Measurements from ENCODE around the gene FGD6.

The FGD6 gene

DNA sequence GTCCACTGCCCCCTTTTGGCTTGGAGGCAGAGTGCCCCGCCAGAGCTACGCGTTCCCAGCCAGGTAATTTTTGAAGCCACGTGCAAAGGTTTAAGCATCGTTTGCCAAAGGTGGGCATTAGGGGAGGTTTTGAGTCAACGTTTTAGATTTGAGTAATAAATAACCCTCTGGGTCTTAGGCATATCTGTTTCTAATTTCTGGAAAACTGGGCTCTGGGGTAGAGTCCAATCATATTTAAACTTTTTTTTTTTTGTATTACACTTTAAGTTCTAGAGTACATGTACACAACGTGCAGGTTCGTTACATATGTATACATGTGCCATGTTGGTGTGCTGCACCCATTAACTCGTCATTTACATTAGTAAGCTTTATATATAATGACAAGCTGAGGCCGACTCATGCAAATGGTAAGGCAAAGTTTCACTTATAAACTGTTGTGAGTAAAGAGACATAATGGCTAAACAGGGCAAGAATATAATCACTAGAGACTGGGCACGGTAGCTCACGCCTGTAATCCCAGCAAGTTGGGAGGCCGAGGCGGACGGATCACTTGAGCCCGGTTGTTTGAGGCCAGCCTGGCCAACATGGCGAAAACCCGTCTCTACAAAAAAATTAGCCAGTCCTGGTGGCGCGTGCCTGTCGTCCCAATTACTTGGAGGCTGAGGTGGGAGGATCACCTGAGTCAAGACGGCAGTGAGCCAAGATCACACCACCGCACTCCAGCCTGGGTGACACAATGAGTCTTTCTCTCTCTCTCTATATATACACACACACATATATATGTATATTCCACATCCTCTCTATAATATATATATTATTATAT, 143.4 kb downstream of the FGD6 start:
- ChIA-PET CTCF (interaction anchor here (0.6 to 1.3 kb wide), 6 partner anchors 9 to 259 kb away, joined by 3 to 12 read pairs (median 5); no protein-coding TSS in a partner anchor), POLR2A (interaction anchor here (0.9 to 1.8 kb wide), 4 partner anchors 11 to 400 kb away, joined by 3 to 10 read pairs (median 7); partner anchors contain the start of genes FGD6, METAP2, NDUFA12 and VEZT)
- no peak for DNase-seq (ENCODE audit: extremely low spot score)
- no peak for TF ChIP-seq PKNOX1 (IDR thresholded peaks at IDR 0.05)
- TF ChIP-seq L3MBTL2 (conservative IDR thresholded peaks at IDR 0.05), result peak; percentile 79
- TF ChIP-seq LEF1 (IDR thresholded peaks at IDR 0.05; ENCODE audit: borderline replicate concordance), result no peak
- TF ChIP-seq FOXK2 (IDR thresholded peaks at IDR 0.05), result no peak

GRCh38 chr12:95072900-95073697, 144.2 kb downstream of the FGD6 start, which contains the start of gene NR2C1:
Gene NR2C1, minus strand, starts transcription at chr12:95073618. Its CDS starts 6,234 bp downstream, at chr12:95067384.
- ChIA-PET CTCF (interaction anchor here (0.6 to 1.3 kb wide), 7 partner anchors 10 to 466 kb away, joined by 3 to 12 read pairs (median 4); no protein-coding TSS in a partner anchor), POLR2A (interaction anchor here (0.9 to 1.8 kb wide), 5 partner anchors 12 to 401 kb away, joined by 3 to 10 read pairs (median 5); partner anchors contain the start of genes FGD6, METAP2, NDUFA12 and VEZT)
- DNase-seq (ENCODE audit: extremely low spot score), result peak; percentile 98
- TF ChIP-seq NFRKB (IDR thresholded peaks at IDR 0.05), result no peak
- no peak for TF ChIP-seq ELF4 (IDR thresholded peaks at IDR 0.05)
- no peak for TF ChIP-seq CTBP1 (IDR thresholded peaks at IDR 0.05; ENCODE audit: borderline replicate concordance)
- no peak for TF ChIP-seq FOXA1 (IDR thresholded peaks at IDR 0.05)
- no peak for TF ChIP-seq ZNF384 (IDR thresholded peaks at IDR 0.05)
- no peak for TF ChIP-seq SUZ12 (IDR thresholded peaks at IDR 0.05)
- no peak for TF ChIP-seq TARDBP (IDR thresholded peaks at IDR 0.05)
- no peak for TF ChIP-seq SP1 (IDR thresholded peaks at IDR 0.05)

DNA sequence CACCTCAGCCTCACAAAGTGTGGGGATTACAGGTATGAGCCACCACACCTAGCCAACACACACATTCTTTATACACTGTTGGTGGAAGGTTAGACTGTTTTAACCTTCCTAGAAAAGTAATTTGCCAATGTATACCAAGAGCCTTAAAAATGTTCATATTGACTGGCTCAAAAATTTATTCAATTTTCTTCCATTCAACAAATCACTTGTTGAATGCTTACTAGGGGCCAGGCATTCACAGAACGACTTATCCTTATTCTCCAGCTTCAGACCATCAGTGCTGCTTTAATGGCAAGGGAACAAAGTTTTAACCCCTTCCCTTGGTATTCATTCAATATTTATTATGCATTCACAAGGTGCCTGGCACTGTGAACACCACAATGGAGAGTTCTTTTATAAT, 146.9 kb downstream of the FGD6 start:
- no peak for DNase-seq (ENCODE audit: extremely low spot score)
- ChIA-PET POLR2A (no interaction called here), CTCF (no interaction called here)

GRCh38 chr12:95066091-95066855, 151.0 kb downstream of the FGD6 start:
- CTCF ChIA-PET, result interaction anchor here (0.6 kb wide), 1 partner anchor 164 kb away, joined by 3 read pairs; no protein-coding TSS in a partner anchor
- POLR2A ChIA-PET, result no interaction called here
- DNase-seq (ENCODE audit: extremely low spot score), result no peak

More for the DNA sequence above, 146.9 kb downstream of the FGD6 start:
- TF ChIP-seq HDGF (IDR thresholded peaks at IDR 0.05; ENCODE audit: borderline replicate concordance) (no peak), BHLHE40 (IDR thresholded peaks at IDR 0.05; ENCODE audit: borderline replicate concordance) (no peak), PKNOX1 (IDR thresholded peaks at IDR 0.05) (no peak)

GRCh38 chr12:95060951-95061350, 156.3 kb downstream of the FGD6 start:
- no peak for DNase-seq (ENCODE audit: extremely low spot score)
- ChIA-PET POLR2A (no interaction called here), CTCF (no interaction called here)
- TF ChIP-seq SP1 (IDR thresholded peaks at IDR 0.05) (no peak), CTBP1 (IDR thresholded peaks at IDR 0.05; ENCODE audit: borderline replicate concordance) (no peak), BHLHE40 (IDR thresholded peaks at IDR 0.05; ENCODE audit: borderline replicate concordance) (no peak), ELF4 (IDR thresholded peaks at IDR 0.05) (no peak), HDGF (IDR thresholded peaks at IDR 0.05; ENCODE audit: borderline replicate concordance) (no peak), ZNF384 (IDR thresholded peaks at IDR 0.05) (no peak), FOXA1 (IDR thresholded peaks at IDR 0.05) (no peak), NFRKB (IDR thresholded peaks at IDR 0.05) (no peak), FOXM1 (IDR thresholded peaks at IDR 0.05; ENCODE audit: borderline replicate concordance) (no peak), PKNOX1 (IDR thresholded peaks at IDR 0.05) (no peak)

More at GRCh38 chr12:95066091-95066855, 151.0 kb downstream of the FGD6 start:
- TF ChIP-seq ARNT (IDR thresholded peaks at IDR 0.05), result no peak
- no peak for TF ChIP-seq SP1 (IDR thresholded peaks at IDR 0.05)
- no peak for TF ChIP-seq SUZ12 (IDR thresholded peaks at IDR 0.05)
- TF ChIP-seq ELF4 (IDR thresholded peaks at IDR 0.05), result no peak

GRCh38 chr12:95059984-95060383, 157.3 kb downstream of the FGD6 start:
- ChIA-PET CTCF (interaction anchor here (0.6 kb wide), 1 partner anchor 12 kb away, joined by 4 read pairs; no protein-coding TSS in a partner anchor), POLR2A (no interaction called here)
- DNase-seq (ENCODE audit: extremely low spot score), result no peak
- TF ChIP-seq CTBP1 (IDR thresholded peaks at IDR 0.05; ENCODE audit: borderline replicate concordance) (no peak), L3MBTL2 (conservative IDR thresholded peaks at IDR 0.05) (no peak), FOXK2 (IDR thresholded peaks at IDR 0.05) (no peak)
